Panc1 (cell line): ENCODE results near the gene GPHA2. TPM values are rescaled to one million over a fixed set of nuclear protein-coding genes. Genes with fewer than 3 reads are reported as not detected.

Experiments used
- ATAC-seq: fragments of 200-7000 bp; cut with Tn5 transposase; 2 replicates; pipeline ENCODE4 v1.9.1; 2020; ENCODE audit warnings: mild to moderate bottlenecking, moderate library complexity
- BruUV-seq: library from RNA; stranded (reverse); fragments of 400-500 nt; replicated peaks from 2 replicates; lab custom pipeline; 2021; lab: Mats Ljungman, UMichigan
- CTCF ChIA-PET: fragments of 300-600 bp; sonication (Branson Sonifier 250); formaldehyde crosslinking; loops from one replicate; lab custom pipeline; 2022; ENCODE audit warnings: antibody characterized with exemption; lab: Charles Lee
- POLR2A ChIA-PET: fragments of 300-600 bp; sonication (Branson Sonifier 250); formaldehyde crosslinking; loops from one replicate; lab custom pipeline; 2022; ENCODE audit warnings: antibody characterized with exemption; lab: Charles Lee
- DNase-seq: peaks from one replicate; pipeline ENCODE4 v3.0.0-alpha.2; 2010; ENCODE audit warnings: low read depth, low spot score
- H3K27ac ChIP-seq: 2 replicates; pipeline ENCODE4 v1.5.1; 2011; ENCODE audit warnings: mild to moderate bottlenecking, low read length, inconsistent platforms
- H3K27me3 ChIP-seq: fragments of 200-500 bp; sonication (Bioruptor generic); 2 replicates; pipeline ENCODE4 v1.6.0; 2014; ENCODE audit warnings: low read length, inconsistent platforms; ENCODE audit not compliant: control insufficient read depth, insufficient read depth
- H3K36me3 ChIP-seq: fragments of 200-500 bp; sonication (Bioruptor generic); 2 replicates; pipeline ENCODE4 v1.5.1; 2014; ENCODE audit warnings: inconsistent platforms, mild to moderate bottlenecking, low read length, moderate library complexity; ENCODE audit not compliant: control insufficient read depth, insufficient read depth
- H3K4me1 ChIP-seq: 2 replicates; pipeline ENCODE4 v1.5.1; 2011; ENCODE audit warnings: inconsistent platforms, mild to moderate bottlenecking, low read length, moderate library complexity; ENCODE audit not compliant: control insufficient read depth, insufficient read depth
- H3K4me3 ChIP-seq, 2 experiments: 2 replicates each; pipeline ENCODE4 v1.5.1; 2011 to 2012; ENCODE audit warnings: low read depth in 2 of 2, low read length in 2 of 2, mild to moderate bottlenecking in 2 of 2, inconsistent platforms in 1 of 2, moderate library complexity in 1 of 2
- H3K9me3 ChIP-seq: fragments of 200-500 bp; sonication (Bioruptor generic); 2 replicates; pipeline ENCODE4 v1.5.1; 2014; ENCODE audit warnings: low read depth, mild to moderate bottlenecking, inconsistent platforms, low read length, moderate library complexity; ENCODE audit not compliant: control insufficient read depth, insufficient read depth
- POLR2AphosphoS5 ChIP-seq: IDR thresholded peaks from 2 replicates; pipeline ENCODE4 v1.6.1; 2012; ENCODE audit warnings: mild to moderate bottlenecking, low read depth, low read length, moderate library complexity
- SIN3A ChIP-seq: IDR thresholded peaks from 2 replicates; pipeline ENCODE4 v1.6.1; 2012; ENCODE audit warnings: low read depth, mild to moderate bottlenecking, low read length, moderate library complexity, borderline replicate concordance; ENCODE audit not compliant: insufficient read depth
- TCF7L2 ChIP-seq: IDR thresholded peaks from 2 replicates; pipeline ENCODE4 v1.6.1; 2011; ENCODE audit warnings: mild to moderate bottlenecking, low read depth, low read length, inconsistent platforms
- in situ Hi-C: cut with HindIII; loops from 2 replicates; pipeline ENCODE4 v1.10.0; 2016; ENCODE audit warnings: low sequenced_read_pairs, low pct_unique_long_range_greater_than_20kb
- intact Hi-C: fragments of 100-400 bp; cut with micrococcal nuclease; formaldehyde crosslinking; loops from one replicate; pipeline ENCODE4 v1.10.0; 2022; ENCODE audit not compliant: unreplicated experiment
- total RNA-seq: library from RNA; stranded (reverse); gene quantifications from one replicate; pipeline ENCODE4 v1.2.1, GENCODE V29; 2021; ENCODE audit not compliant: unreplicated experiment
- TF ChIP-seq, protein P1 (sequence below): fragments of 450-650 bp; IDR thresholded peaks from 2 replicates; pipeline ENCODE4 v1.5.1; 2017; ENCODE audit warnings: mild to moderate bottlenecking
- TF ChIP-seq, protein P2 (sequence below), 2 experiments: IDR thresholded peaks; 2 replicates each; pipeline ENCODE4 v1.6.1; 2011 to 2012; ENCODE audit warnings: low read depth in 2 of 2, control low read depth in 1 of 2, low read length in 1 of 2, mild to moderate bottlenecking in 1 of 2, moderate library complexity in 1 of 2; ENCODE audit not compliant: insufficient read depth in 1 of 2

Gene GPHA2
- total RNA-seq, 1 experiment from 2014 or later = not detected

DNA sequence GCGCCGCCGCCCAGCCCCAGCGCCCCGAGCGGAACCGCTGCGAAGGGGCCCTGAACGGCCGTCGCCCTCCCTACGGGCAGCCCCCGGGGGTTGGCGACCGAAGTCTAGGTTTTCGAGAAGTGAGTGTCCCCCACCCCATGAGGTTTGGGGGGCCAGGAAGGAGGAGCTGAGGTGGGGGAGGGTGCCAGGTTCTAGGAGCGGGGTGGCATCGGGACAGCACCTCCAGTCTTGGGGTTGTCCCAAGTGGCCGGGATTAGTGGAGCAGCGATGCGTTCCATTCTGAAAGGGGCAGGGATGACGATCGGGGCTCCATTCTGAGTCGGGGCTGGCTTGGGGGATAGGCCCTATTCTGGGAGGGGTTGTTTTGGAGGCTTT is 10.8 kb downstream of the GPHA2 start:
- BruUV-seq = no TSS peak
- intact Hi-C loops = no loop called here
- CTCF ChIA-PET = no interaction called here
- TF ChIP-seq SIN3A (no peak), TCF7L2 (no peak), POLR2AphosphoS5 (no peak)
- TF ChIP-seq, protein P1, sequence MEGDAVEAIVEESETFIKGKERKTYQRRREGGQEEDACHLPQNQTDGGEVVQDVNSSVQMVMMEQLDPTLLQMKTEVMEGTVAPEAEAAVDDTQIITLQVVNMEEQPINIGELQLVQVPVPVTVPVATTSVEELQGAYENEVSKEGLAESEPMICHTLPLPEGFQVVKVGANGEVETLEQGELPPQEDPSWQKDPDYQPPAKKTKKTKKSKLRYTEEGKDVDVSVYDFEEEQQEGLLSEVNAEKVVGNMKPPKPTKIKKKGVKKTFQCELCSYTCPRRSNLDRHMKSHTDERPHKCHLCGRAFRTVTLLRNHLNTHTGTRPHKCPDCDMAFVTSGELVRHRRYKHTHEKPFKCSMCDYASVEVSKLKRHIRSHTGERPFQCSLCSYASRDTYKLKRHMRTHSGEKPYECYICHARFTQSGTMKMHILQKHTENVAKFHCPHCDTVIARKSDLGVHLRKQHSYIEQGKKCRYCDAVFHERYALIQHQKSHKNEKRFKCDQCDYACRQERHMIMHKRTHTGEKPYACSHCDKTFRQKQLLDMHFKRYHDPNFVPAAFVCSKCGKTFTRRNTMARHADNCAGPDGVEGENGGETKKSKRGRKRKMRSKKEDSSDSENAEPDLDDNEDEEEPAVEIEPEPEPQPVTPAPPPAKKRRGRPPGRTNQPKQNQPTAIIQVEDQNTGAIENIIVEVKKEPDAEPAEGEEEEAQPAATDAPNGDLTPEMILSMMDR = no peak
- TF ChIP-seq, protein P2, sequence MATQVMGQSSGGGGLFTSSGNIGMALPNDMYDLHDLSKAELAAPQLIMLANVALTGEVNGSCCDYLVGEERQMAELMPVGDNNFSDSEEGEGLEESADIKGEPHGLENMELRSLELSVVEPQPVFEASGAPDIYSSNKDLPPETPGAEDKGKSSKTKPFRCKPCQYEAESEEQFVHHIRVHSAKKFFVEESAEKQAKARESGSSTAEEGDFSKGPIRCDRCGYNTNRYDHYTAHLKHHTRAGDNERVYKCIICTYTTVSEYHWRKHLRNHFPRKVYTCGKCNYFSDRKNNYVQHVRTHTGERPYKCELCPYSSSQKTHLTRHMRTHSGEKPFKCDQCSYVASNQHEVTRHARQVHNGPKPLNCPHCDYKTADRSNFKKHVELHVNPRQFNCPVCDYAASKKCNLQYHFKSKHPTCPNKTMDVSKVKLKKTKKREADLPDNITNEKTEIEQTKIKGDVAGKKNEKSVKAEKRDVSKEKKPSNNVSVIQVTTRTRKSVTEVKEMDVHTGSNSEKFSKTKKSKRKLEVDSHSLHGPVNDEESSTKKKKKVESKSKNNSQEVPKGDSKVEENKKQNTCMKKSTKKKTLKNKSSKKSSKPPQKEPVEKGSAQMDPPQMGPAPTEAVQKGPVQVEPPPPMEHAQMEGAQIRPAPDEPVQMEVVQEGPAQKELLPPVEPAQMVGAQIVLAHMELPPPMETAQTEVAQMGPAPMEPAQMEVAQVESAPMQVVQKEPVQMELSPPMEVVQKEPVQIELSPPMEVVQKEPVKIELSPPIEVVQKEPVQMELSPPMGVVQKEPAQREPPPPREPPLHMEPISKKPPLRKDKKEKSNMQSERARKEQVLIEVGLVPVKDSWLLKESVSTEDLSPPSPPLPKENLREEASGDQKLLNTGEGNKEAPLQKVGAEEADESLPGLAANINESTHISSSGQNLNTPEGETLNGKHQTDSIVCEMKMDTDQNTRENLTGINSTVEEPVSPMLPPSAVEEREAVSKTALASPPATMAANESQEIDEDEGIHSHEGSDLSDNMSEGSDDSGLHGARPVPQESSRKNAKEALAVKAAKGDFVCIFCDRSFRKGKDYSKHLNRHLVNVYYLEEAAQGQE (IDR thresholded peaks at IDR 0.05; ENCODE audit: insufficient read depth in 1 of 2, low read depth in 2 of 2, low read length in 1 of 2) = no peak
- peak overlapping the region; percentile 83 for H3K27ac ChIP-seq
- H3K4me1 ChIP-seq = peaks cover 8% of the 10 kb centered on the region; the same call in 1 of the 2 replicates
- in situ Hi-C loops = no loop called here
- peak overlapping the region; percentile 73 to 90 for H3K4me3 ChIP-seq
- H3K9me3 ChIP-seq = no peaks in the 10 kb centered on the region
- ATAC-seq (peak; percentile 47), DNase-seq (no peak)
- POLR2A ChIA-PET = no interaction called here
- no peaks in the 10 kb centered on the region; the same call in 1 of the 2 replicates for H3K36me3 ChIP-seq
- no peaks in the 10 kb centered on the region for H3K27me3 ChIP-seq

DNA sequence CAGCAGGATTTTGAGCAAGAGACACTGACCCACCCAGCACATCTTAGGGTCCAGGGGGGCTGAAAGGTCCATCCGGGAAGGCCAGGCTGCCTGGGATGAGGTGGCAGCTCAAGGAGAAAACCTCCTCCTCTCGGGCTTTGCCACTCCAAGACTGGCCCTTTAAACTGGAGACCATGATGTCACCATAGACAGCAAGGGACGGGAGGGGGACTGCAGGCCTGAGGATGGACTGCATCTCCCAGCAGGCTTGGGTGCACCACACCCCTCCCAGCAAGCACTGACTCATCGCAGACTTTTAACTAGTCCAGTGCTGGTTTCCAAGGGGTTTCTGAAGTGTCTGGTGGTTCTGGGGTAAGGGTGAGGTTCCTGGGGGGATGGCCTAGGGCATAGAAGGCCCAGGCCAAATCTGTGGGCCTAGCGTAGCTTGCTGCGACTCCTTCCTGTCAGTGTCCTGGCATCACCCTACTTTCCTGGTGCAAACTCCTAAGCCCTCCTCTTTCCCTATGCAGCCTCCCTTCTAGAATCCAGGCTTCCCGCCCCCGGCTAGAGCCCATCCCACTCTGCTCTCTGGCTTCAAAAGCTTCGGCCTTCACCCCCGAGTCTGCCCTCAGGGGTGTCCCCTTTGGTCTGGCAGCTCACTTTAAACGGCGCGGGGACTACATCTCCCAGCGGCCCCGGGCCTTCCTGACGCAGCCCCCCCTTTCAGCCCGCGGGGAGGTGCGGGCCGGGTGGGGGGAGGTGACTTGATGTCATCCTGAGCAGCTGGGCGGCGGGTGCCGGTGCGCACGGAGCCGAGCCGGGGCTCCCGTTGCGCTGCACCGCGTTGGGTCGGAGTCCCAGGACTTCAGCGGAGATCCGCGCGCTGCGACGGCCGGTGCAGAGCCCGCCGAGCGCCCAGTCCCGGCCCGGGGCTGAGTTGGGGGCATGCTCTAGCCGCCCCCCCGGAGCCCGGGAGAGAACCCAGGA is 11.5 kb downstream of the GPHA2 start, which contains the start of gene PPP2R5B:
TSS of gene PPP2R5B (plus strand) at position 746 of the 966 bp plus-strand sequence. CDS start 1,046 bp downstream, outside the sequence.
- H3K27ac ChIP-seq = peak within 1 kb of the TSS; percentile 83
- intact Hi-C loops (no loop called here), in situ Hi-C loops (no loop called here)
- no TSS peak for BruUV-seq
- DNase-seq (peak; percentile 83), ATAC-seq (peak; percentile 97)
- CTCF ChIA-PET = interaction anchor here (0.6 kb wide), 1 partner anchor 139 kb away, joined by 3 read pairs; no protein-coding TSS in a partner anchor
- H3K4me1 ChIP-seq = peaks cover 8% of the 10 kb centered on the region; the same call in 1 of the 2 replicates
- H3K27me3 ChIP-seq = no peaks in the 10 kb centered on the region
- peak within 1 kb of the TSS; percentile 73 to 90 for H3K4me3 ChIP-seq
- no peaks in the 10 kb centered on the region for H3K9me3 ChIP-seq
- POLR2A ChIA-PET = interaction anchor here (0.6 to 1.0 kb wide), 3 partner anchors 27 to 242 kb away, joined by 4 to 16 read pairs (median 5); no protein-coding TSS in a partner anchor
- TF ChIP-seq SIN3A = peak; percentile 78; the same call in 1 of the 2 replicates
- TF ChIP-seq TCF7L2 = peak; percentile 41; the same call in 1 of the 2 replicates
- TF ChIP-seq, protein P1 = no peak
- TF ChIP-seq POLR2AphosphoS5 = 0 out of 2 replicates have a peak, but pooled peaks have one; percentile 21
- no peaks in the 10 kb centered on the region; the same call in 1 of the 2 replicates for H3K36me3 ChIP-seq
